Measurements from ENCODE around the gene SHROOM4. TPM values are rescaled to one million over a fixed set of nuclear protein-coding genes. Genes with fewer than 3 reads are reported as not detected.

SHROOM4 gene, protein sequence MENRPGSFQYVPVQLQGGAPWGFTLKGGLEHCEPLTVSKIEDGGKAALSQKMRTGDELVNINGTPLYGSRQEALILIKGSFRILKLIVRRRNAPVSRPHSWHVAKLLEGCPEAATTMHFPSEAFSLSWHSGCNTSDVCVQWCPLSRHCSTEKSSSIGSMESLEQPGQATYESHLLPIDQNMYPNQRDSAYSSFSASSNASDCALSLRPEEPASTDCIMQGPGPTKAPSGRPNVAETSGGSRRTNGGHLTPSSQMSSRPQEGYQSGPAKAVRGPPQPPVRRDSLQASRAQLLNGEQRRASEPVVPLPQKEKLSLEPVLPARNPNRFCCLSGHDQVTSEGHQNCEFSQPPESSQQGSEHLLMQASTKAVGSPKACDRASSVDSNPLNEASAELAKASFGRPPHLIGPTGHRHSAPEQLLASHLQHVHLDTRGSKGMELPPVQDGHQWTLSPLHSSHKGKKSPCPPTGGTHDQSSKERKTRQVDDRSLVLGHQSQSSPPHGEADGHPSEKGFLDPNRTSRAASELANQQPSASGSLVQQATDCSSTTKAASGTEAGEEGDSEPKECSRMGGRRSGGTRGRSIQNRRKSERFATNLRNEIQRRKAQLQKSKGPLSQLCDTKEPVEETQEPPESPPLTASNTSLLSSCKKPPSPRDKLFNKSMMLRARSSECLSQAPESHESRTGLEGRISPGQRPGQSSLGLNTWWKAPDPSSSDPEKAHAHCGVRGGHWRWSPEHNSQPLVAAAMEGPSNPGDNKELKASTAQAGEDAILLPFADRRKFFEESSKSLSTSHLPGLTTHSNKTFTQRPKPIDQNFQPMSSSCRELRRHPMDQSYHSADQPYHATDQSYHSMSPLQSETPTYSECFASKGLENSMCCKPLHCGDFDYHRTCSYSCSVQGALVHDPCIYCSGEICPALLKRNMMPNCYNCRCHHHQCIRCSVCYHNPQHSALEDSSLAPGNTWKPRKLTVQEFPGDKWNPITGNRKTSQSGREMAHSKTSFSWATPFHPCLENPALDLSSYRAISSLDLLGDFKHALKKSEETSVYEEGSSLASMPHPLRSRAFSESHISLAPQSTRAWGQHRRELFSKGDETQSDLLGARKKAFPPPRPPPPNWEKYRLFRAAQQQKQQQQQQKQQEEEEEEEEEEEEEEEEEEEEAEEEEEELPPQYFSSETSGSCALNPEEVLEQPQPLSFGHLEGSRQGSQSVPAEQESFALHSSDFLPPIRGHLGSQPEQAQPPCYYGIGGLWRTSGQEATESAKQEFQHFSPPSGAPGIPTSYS (N-terminal part only)
- total RNA-seq, result 0.72 and 3.1 TPM in 2 replicates

DNA sequence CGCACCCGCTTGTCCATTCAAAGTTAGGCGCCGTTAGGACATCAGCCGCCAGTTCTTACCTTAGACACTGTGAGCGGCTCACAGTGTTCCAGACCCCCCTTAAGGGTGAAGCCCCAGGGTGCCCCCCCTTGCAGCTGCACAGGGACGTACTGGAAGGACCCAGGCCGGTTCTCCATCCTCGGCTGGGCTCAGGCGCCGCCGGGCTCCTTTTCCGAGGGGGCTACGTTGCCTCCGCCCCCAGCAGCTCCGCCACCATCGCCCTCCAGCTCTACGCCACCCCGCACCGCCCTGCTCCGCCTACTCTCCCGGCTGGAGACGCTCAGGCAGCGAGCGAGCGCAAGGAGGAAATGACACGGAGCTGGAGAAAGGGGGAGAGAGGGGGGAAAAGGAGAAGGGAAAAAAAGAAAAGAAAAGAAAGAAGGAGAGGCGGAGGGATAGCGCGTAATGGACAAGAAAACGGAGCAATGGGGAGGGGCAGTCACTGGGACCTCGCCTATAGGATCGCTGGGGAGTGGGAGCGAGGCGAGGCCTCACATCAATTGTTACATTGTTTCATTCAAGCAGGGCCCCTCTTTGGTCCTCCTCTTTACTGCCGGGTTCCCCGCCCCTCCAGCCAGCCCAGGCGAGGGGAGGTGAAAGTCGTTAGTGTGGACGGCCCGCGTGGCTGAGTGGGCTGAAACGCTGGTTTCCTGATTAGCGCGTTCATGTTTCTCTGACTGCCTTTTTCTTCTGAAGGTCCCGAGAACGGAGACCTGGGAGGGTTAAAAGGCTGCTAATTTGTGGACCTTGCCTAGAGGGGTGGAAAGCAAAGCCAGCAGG lies at the start of gene SHROOM4:
Gene SHROOM4 (minus strand): TSS at position 352 of the 819 bp plus-strand sequence. CDS start 176 bp downstream, at position 176.

Other genes starting within 250 kb of the SHROOM4 start
- not detected in 2 replicates for gene BMP15, start 96.5 kb upstream of the SHROOM4 start, total RNA-seq